ENCODE measurements around the gene CTDP1. TPM values are rescaled to one million over a fixed set of nuclear protein-coding genes. Genes with fewer than 3 reads are reported as not detected.

Gene CTDP1
- polyA plus RNA-seq, 1 donor (not counting 4 experiments of a cell fraction or from before 2014, with no cell fraction given) = 9.2 TPM

- FAIRE-seq (no peak), DNase-seq (ENCODE audit: low read depth, low spot score) (no peak)
- H4K20me1 ChIP-seq (ENCODE audit: control insufficient read depth, extremely low read depth, insufficient read depth, low read length) = no peaks in the 10 kb centered on the region
- no peaks in the 10 kb centered on the region for H3K9me1 ChIP-seq (ENCODE audit: control insufficient read depth, extremely low read depth, insufficient read depth, low read length)
- H3K4me1 ChIP-seq (ENCODE audit: control insufficient read depth, extremely low read depth, insufficient read depth, low read length) = no peaks in the 10 kb centered on the region
- TF ChIP-seq CTCF (optimal IDR thresholded peaks at IDR 0.05 in 1 of 3, IDR thresholded peaks at IDR 0.05 in 1 of 3, conservative IDR thresholded peaks at IDR 0.05 in 1 of 3; ENCODE audit: extremely low read depth in 1 of 3, insufficient read depth in 2 of 3, low read length in 3 of 3) (no peak), EZH2 (IDR thresholded peaks at IDR 0.05; ENCODE audit: low read length) (no peak)
- no peaks in the 10 kb centered on the region for H3K27me3 ChIP-seq (ENCODE audit: control insufficient read depth, extremely low read depth, insufficient read depth, low read length)
- H2AFZ ChIP-seq (ENCODE audit: control insufficient read depth, low read length) = no peak overlapping the region
- H3K4me3 ChIP-seq (ENCODE audit: control insufficient read depth in 2 of 3, extremely low read depth in 1 of 3, insufficient read depth in 2 of 3, low read depth in 1 of 3, low read length in 3 of 3) = no peak overlapping the region
- H3K36me3 ChIP-seq (ENCODE audit: control insufficient read depth in 2 of 2, extremely low read depth in 1 of 2, insufficient read depth in 2 of 2, low read length in 2 of 2) = peaks cover 11 to 30% of the 10 kb centered on the region in 2 experiments
- H3K27ac ChIP-seq (ENCODE audit: control insufficient read depth, insufficient read depth, low read length) = no peak overlapping the region
- no peak overlapping the region for H3K4me2 ChIP-seq (ENCODE audit: control insufficient read depth, extremely low read depth, insufficient read depth, low read depth, low read length)
- dilution Hi-C loops (cut with MboI; ENCODE audit: extremely low pct_ligation_motif_present, low sequenced_read_pairs) = no loop called here
- no peak overlapping the region for H3K9ac ChIP-seq (ENCODE audit: control insufficient read depth, extremely low read depth, insufficient read depth, low read length)
- peaks cover 6% of the 10 kb centered on the region for H3K79me2 ChIP-seq (ENCODE audit: control insufficient read depth, insufficient read depth, low read length)
- H3K9me3 ChIP-seq (ENCODE audit: control insufficient read depth, low read depth, low read length) = no peaks in the 10 kb centered on the region
Measured at GRCh38 chr18:79715280-79715679, 35.7 kb downstream of the CTDP1 start.

DNA sequence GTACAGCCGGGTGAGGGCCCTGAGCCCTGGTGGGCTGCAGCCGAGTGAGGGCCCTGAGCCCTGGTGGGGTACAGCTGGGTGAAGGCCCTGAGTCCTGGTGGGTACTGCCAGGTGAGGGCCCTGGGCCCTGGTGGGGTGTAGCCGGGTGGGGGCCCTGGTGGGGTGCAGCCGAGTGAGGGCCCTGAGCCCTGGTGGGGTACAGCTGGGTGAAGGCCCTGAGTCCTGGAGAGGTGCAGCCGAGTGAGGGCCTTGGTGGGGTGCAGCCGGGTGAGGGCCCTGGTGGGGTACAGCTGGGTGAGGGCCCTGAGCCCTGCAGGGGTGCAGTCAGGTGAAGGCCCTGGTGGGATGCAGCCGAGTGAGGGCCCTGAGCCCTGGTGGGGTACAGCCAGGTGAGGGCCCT lies 37.5 kb downstream of the CTDP1 start:
- Histone ChIP-seq H3K4me1 (ENCODE audit: control insufficient read depth, extremely low read depth, insufficient read depth, low read length) (no peaks in the 10 kb centered on the region), H3K79me2 (ENCODE audit: control insufficient read depth, insufficient read depth, low read length) (peaks cover 8% of the 10 kb centered on the region), H3K27me3 (ENCODE audit: control insufficient read depth, extremely low read depth, insufficient read depth, low read length) (no peaks in the 10 kb centered on the region), H3K4me3 (ENCODE audit: control insufficient read depth in 2 of 3, extremely low read depth in 1 of 3, insufficient read depth in 2 of 3, low read depth in 1 of 3, low read length in 3 of 3) (no peak overlapping the region), H4K20me1 (ENCODE audit: control insufficient read depth, extremely low read depth, insufficient read depth, low read length) (no peaks in the 10 kb centered on the region), H3K9me1 (ENCODE audit: control insufficient read depth, extremely low read depth, insufficient read depth, low read length) (no peaks in the 10 kb centered on the region), H3K4me2 (ENCODE audit: control insufficient read depth, extremely low read depth, insufficient read depth, low read depth, low read length) (no peak overlapping the region), H3K9me3 (ENCODE audit: control insufficient read depth, low read depth, low read length) (no peaks in the 10 kb centered on the region), H3K9ac (ENCODE audit: control insufficient read depth, extremely low read depth, insufficient read depth, low read length) (no peak overlapping the region), H2AFZ (ENCODE audit: control insufficient read depth, low read length) (no peak overlapping the region), H3K36me3 (ENCODE audit: control insufficient read depth in 2 of 2, extremely low read depth in 1 of 2, insufficient read depth in 2 of 2, low read length in 2 of 2) (peaks cover 15 to 39% of the 10 kb centered on the region in 2 experiments), H3K27ac (ENCODE audit: control insufficient read depth, insufficient read depth, low read length) (no peak overlapping the region)
- TF ChIP-seq CTCF (optimal IDR thresholded peaks at IDR 0.05 in 1 of 3, IDR thresholded peaks at IDR 0.05 in 1 of 3, conservative IDR thresholded peaks at IDR 0.05 in 1 of 3; ENCODE audit: extremely low read depth in 1 of 3, insufficient read depth in 2 of 3, low read length in 3 of 3) (no peak), EZH2 (IDR thresholded peaks at IDR 0.05; ENCODE audit: low read length) (no peak)
- no peak for FAIRE-seq
- dilution Hi-C loops (cut with MboI; ENCODE audit: extremely low pct_ligation_motif_present, low sequenced_read_pairs) = no loop called here
- no peak for DNase-seq (ENCODE audit: low read depth, low spot score)

All from keratinocyte (primary cell).